ENCODE measurements around the gene GAB1.

The GAB1 gene

GRCh38 chr4:143489106-143489505 is 152.4 kb downstream of the GAB1 start:
- no peak for DNase-seq (ENCODE audit: low spot score)

DNA sequence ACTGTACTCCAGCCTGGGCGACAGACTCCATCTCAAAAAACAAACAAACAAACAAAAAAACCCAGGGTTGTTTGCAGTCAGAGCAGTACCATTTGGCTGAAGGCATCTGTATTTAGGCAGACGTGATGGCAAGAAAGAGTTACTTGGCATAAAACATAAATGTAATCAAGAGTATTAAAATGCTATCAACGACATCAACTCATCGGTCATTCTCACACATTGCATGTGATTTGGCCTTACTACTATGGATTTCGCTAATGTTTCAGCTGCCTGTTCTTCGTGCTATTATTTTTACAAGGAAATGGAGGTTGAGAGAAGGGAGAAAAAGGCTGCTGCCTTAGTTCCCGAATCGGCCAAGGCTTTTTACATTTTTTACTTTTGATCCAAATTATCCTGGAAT is 161.3 kb downstream of the GAB1 start:
- DNase-seq (ENCODE audit: low spot score) = no peak

DNA sequence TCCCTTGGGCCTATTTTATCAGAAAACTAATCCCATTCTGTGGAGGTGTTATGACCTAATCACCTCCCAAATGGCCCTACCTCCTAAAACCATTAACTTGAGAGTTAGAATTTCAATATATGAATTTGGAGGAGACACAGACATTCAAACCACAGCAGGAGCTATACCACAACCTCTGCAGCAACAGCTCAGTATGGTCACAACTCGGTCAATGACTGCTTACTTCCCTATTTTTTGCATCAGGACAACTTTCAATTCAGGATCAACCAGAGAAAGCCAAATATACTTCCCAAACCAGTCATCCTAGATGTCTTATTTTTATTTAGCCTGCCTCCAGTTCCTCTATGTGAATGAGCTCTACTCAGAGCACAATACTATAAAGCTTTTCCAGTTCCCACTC is 165.6 kb downstream of the GAB1 start:
- no peak for DNase-seq (ENCODE audit: low spot score)

DNA sequence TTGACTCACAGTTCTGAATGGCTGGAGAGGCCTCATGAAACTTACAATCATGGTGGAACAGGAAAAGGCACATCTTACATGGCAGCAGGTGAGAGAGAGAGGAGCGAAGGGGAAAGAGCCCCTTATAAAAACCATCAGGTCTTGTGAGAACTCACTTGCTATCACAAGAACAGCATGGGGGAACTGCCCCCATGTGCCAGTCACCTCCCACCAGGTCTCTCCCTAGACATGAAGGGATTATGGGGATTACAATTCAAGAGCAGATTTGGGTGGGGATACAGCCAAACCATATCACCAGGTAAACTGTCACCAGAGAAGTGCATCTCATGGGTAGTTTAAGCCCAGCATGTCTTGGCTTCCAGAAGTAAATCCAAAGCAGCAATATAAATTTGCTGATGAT is 169.4 kb downstream of the GAB1 start:
- DNase-seq (ENCODE audit: low spot score) = no peak

DNA sequence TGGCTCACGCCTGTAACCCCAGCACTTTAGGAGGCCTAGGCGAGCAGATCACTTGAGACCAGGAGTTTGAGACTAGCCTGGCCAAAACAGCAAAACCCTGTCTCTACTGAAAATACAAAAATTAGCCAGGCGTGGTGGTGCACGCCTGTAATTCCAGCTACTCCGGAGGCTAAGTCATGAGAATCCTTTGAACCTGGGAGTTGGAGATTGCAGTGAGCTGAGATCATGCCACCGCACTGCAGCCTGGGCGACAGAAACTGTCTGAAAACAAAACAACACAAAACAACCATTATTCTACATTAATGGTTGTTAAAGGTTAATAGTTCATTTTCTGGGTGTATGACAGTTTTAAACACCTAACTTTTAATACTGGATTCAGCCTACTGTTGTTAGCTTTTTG is 175.2 kb downstream of the GAB1 start:
- no peak for DNase-seq (ENCODE audit: low spot score)

DNA sequence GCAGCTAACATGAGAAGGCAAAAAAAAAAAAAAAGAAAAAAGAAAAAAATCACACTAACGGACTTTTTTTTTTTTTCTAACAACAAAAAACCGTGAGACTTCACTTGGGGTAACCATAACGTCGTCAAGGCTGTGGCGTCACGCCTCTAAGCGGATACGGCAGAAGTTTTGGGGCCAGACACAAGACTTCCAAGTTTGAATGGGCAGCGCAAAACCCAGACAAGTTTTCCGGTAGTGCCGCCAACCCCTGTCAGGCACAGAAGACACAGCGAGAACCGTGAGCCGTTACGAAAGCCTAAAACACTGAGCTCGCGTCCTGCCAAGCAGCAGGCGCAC is 176.3 kb downstream of the GAB1 start:
- DNase-seq (ENCODE audit: low spot score) = no peak

DNA sequence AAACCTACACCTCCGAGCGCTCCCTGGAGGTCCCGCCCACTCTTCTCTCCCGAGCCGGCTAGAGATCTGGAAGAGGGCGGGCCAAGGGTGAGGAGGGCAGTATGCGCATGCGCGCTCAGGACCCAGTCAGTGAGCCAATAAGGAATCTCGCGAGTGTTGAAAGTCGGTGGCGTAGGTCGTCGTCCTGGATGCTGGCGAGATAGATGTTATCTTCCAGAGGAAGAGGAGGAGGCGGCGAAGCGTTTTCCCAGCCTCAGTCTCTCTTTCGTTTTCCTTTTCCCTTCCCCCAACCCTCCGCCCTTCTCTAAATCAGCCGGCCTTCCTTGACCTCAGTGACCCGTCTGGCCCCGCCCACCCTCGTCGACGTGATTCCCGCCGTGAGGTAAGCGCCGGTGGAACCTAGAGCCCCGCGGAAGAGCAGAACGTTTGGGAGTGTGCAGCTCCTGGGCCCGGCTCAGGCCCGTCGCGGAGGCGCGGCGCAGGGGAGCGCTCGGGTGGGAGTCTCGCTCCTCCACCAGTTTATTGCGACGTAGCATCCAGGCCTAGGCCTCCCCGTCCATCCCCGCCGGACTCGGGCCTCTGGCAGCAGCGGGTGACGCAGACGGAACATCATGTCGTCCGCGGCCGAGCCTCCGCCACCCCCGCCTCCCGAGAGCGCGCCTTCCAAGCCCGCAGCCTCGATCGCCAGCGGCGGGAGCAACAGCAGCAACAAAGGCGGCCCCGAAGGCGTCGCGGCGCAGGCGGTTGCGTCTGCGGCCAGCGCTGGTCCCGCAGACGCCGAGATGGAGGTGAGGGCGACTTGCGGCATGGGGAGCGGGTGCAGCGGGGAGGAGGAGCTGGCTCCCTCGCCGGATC is 176.9 kb downstream of the GAB1 start, which contains the start of gene SMARCA5:
SMARCA5 (plus strand) TSS at position 389 of the 855 bp plus-strand sequence; CDS start at position 612, 223 bp downstream.
- peak; percentile 98 for DNase-seq (ENCODE audit: low spot score)

GRCh38 chr4:143514169-143514495 is 177.5 kb downstream of the GAB1 start:
- DNase-seq (ENCODE audit: low spot score) = no peak

DNA sequence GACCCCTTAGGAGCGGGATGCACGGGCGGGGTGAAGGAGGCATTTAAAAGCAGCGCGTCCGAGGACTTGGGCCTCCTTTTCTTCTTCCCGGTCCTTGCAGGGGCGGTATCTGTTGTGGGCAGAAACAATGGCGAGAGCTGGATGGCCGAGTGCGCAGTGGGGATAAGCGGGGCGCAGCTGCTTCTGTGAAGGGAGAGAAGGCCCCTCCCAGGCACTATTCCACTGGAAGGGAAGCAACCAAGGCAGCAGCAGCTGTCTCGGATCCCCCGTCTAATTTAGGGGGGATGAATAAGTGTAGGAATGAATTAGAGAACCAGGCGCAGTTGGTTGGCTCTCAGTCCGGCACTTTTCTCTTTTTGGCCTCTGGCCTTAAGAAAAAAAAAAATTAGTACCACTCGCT is 177.8 kb downstream of the GAB1 start:
- DNase-seq (ENCODE audit: low spot score) = peak; percentile 65

- no peak for DNase-seq (ENCODE audit: low spot score)
Measured at GRCh38 chr4:143514901-143515300, 178.2 kb downstream of the GAB1 start.

GRCh38 chr4:143515905-143516304 is 179.2 kb downstream of the GAB1 start:
- no peak for DNase-seq (ENCODE audit: low spot score)

GRCh38 chr4:143517764-143518163 is 181.1 kb downstream of the GAB1 start:
- no peak for DNase-seq (ENCODE audit: low spot score)

All from GM03348 (cell line).